HepG2 (cell line): ENCODE measurements around the gene MON1A. TPM values are rescaled to one million over a fixed set of nuclear protein-coding genes. Genes with fewer than 3 reads are reported as not detected.

Experiments used
- ESRRA ChIP-seq: sonication (generic); formaldehyde crosslinking; IDR thresholded peaks from 2 replicates; pipeline ENCODE4 v1.5.1; 2020; ENCODE audit warnings: mild to moderate bottlenecking, low read depth, missing genetic modification reagents
- FOXA1 ChIP-seq, 2 experiments: fragments of 450-650 bp in 1 of 2; sonication (generic) in 1 of 2; formaldehyde crosslinking in 1 of 2; IDR thresholded peaks; 2 replicates each; pipeline versions ENCODE4 v1.4.0 to v1.6.1; 2016 to 2020; ENCODE audit warnings: missing genetic modification reagents in 1 of 2
- GLMP ChIP-seq: sonication (generic); formaldehyde crosslinking; IDR thresholded peaks from 2 replicates; pipeline ENCODE4 v1.9.0; 2021; ENCODE audit warnings: missing genetic modification reagents, mild to moderate bottlenecking, borderline replicate concordance
- ISL2 ChIP-seq: sonication (generic); formaldehyde crosslinking; IDR thresholded peaks from 2 replicates; pipeline ENCODE4 v1.5.0; 2020; ENCODE audit warnings: missing genetic modification reagents
- MXD4 ChIP-seq: IDR thresholded peaks from 2 replicates; pipeline ENCODE4 v1.6.1; 2016; ENCODE audit warnings: mild to moderate bottlenecking, missing biosample characterization, missing genetic modification reagents
- NFE2L1 ChIP-seq: sonication (generic); formaldehyde crosslinking; IDR thresholded peaks from 2 replicates; pipeline ENCODE4 v1.4.0; 2020; ENCODE audit warnings: missing genetic modification reagents, mild to moderate bottlenecking, borderline replicate concordance
- PPARG ChIP-seq: conservative IDR thresholded peaks from 2 replicates; pipeline ENCODE4 v1.6.1; 2016; ENCODE audit warnings: missing biosample characterization, missing genetic modification reagents
- SRY ChIP-seq: sonication (generic); formaldehyde crosslinking; IDR thresholded peaks from 2 replicates; pipeline ENCODE4 v1.8.0; 2022; ENCODE audit warnings: mild to moderate bottlenecking, missing genetic modification reagents
- ZNF296 ChIP-seq: sonication (generic); formaldehyde crosslinking; conservative IDR thresholded peaks from 2 replicates; pipeline ENCODE4 v1.5.0; 2020; ENCODE audit warnings: mild to moderate bottlenecking, missing genetic modification reagents
- ZNF30 ChIP-seq: sonication (generic); formaldehyde crosslinking; IDR thresholded peaks from 2 replicates; pipeline ENCODE4 v1.5.0; 2020; ENCODE audit warnings: mild to moderate bottlenecking, missing genetic modification reagents
- ZNF512 ChIP-seq: sonication (generic); formaldehyde crosslinking; IDR thresholded peaks from 2 replicates; pipeline ENCODE4 v1.4.0; 2020; ENCODE audit warnings: mild to moderate bottlenecking, missing genetic modification reagents
- ZNF558 ChIP-seq: sonication (generic); formaldehyde crosslinking; IDR thresholded peaks from 2 replicates; pipeline ENCODE4 v1.9.0; 2022; ENCODE audit warnings: mild to moderate bottlenecking, missing genetic modification reagents, borderline replicate concordance
- ZNF563 ChIP-seq: sonication (generic); formaldehyde crosslinking; IDR thresholded peaks from 2 replicates; pipeline ENCODE4 v1.8.0; 2022; ENCODE audit warnings: mild to moderate bottlenecking, moderate library complexity, missing genetic modification reagents
- ZNF720 ChIP-seq: sonication (generic); formaldehyde crosslinking; IDR thresholded peaks from 2 replicates; pipeline ENCODE4 v1.4.0; 2020; ENCODE audit warnings: missing genetic modification reagents
- ZNF782 ChIP-seq: sonication (generic); formaldehyde crosslinking; IDR thresholded peaks from 2 replicates; pipeline ENCODE4 v1.4.0; 2020; ENCODE audit warnings: missing genetic modification reagents, mild to moderate bottlenecking, borderline replicate concordance
- ZSCAN29 ChIP-seq: sonication (generic); formaldehyde crosslinking; conservative IDR thresholded peaks from 2 replicates; pipeline ENCODE4 v1.4.0; 2020; ENCODE audit warnings: mild to moderate bottlenecking, missing genetic modification reagents
- polyA plus RNA-seq, 8 experiments: library from polyadenylated mRNA; depleted of rRNA in 3 of 8; stranded (reverse) in 7 of 8; unstranded in 1 of 8; fragments of >200 nt; fragmentation: Illumina TruSeq in 4 of 8; extraction: Trizol in 4 of 8; gene quantifications; 2 replicates each; pipeline versions ENCODE4 v1.2.1 to v1.2.3, GENCODE V29; 2011 to 2016; ENCODE audit warnings: low read depth in 4 of 8, missing spikeins in 1 of 8, mixed read lengths in 1 of 8; ENCODE audit not compliant: insufficient read depth in 1 of 8
- total RNA-seq, 5 experiments: library from RNA; depleted of rRNA; stranded (reverse); fragments of >200 nt; fragmentation: Illumina TruSeq; extraction: Trizol; gene quantifications; 2 replicates each; pipeline ENCODE4 v1.2.3, GENCODE V29; 2016; ENCODE audit warnings: low read depth in 1 of 5
- TF ChIP-seq, protein P1 (sequence below): sonication (generic); formaldehyde crosslinking; IDR thresholded peaks from 2 replicates; pipeline ENCODE4 v1.8.1; 2023; ENCODE audit warnings: mild to moderate bottlenecking, missing genetic modification reagents, borderline replicate concordance
- TF ChIP-seq, protein P2 (sequence below): sonication (generic); formaldehyde crosslinking; IDR thresholded peaks from 2 replicates; pipeline ENCODE4 v1.4.0; 2020; ENCODE audit warnings: mild to moderate bottlenecking, missing genetic modification reagents
- TF ChIP-seq, protein P3 (sequence below): sonication (generic); formaldehyde crosslinking; IDR thresholded peaks from 2 replicates; pipeline ENCODE4 v1.8.1; 2023; ENCODE audit warnings: mild to moderate bottlenecking, moderate library complexity, missing genetic modification reagents
- TF ChIP-seq, protein P4 (sequence below): sonication (generic); formaldehyde crosslinking; IDR thresholded peaks from 2 replicates; pipeline ENCODE4 v1.5.0; 2020; ENCODE audit warnings: mild to moderate bottlenecking, missing genetic modification reagents
- TF ChIP-seq, protein P5 (sequence below): IDR thresholded peaks from 2 replicates; pipeline ENCODE4 v1.6.1; 2016

Gene MON1A
- total and polyA plus RNA-seq, 2 of the 13 experiments (the other 11 are each of a cell fraction or from before 2014, with no cell fraction given), result 4.6 to 9.0 TPM

- TF ChIP-seq, protein P1, sequence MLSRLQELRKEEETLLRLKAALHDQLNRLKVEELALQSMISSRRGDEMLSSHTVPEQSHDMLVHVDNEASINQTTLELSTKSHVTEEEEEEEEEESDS (CRISPR knock-in tag), result 0 out of 2 replicates have a peak, but pooled peaks have one; percentile 69
- TF ChIP-seq ZSCAN29 (CRISPR knock-in tag), result no peak
- peak; percentile 48; the same call in 1 of the 2 replicates for TF ChIP-seq ESRRA (CRISPR knock-in tag)
- no peak for TF ChIP-seq ZNF720 (CRISPR knock-in tag)
- TF ChIP-seq ZNF296 (CRISPR knock-in tag), result peak; percentile 64; the same call in 1 of the 2 replicates
- no peak; the same call in 1 of the 2 replicates for TF ChIP-seq ZNF30 (CRISPR knock-in tag)
- no peak for TF ChIP-seq SRY (CRISPR knock-in tag)
- TF ChIP-seq FOXA1 (IDR thresholded peaks at IDR 0.05), result no peak
- TF ChIP-seq FOXA1 (CRISPR knock-in tag; IDR thresholded peaks at IDR 0.05), result no peak
- no peak for TF ChIP-seq ZNF512 (CRISPR knock-in tag)
- TF ChIP-seq, protein P2, sequence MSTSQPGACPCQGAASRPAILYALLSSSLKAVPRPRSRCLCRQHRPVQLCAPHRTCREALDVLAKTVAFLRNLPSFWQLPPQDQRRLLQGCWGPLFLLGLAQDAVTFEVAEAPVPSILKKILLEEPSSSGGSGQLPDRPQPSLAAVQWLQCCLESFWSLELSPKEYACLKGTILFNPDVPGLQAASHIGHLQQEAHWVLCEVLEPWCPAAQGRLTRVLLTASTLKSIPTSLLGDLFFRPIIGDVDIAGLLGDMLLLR (CRISPR knock-in tag), result peak; percentile 75
- TF ChIP-seq, protein P3, sequence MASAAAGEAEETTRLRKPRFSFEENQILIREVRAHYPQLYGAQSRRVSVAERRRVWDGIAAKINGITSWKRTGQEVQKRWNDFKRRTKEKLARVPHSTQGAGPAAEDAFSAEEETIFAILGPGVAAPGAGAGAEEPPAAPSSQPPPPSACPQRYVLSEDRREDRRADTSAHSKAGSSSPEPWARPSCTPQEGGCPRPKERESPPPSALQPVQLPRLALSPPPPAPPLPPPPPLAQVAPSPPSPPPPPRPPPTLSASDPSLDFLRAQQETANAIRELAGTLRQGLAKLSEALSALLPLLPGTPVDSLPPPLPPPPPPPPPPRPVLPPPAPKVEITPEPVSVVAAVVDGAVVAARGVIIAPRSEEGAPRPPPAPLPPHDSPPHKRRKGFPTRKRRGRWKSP (CRISPR knock-in tag), result peak; percentile 19; the same call in 1 of the 2 replicates
- peak; percentile 78; the same call in 1 of the 2 replicates for TF ChIP-seq ZNF558 (CRISPR knock-in tag)
- no peak for TF ChIP-seq NFE2L1 (CRISPR knock-in tag)
- TF ChIP-seq, protein P4, sequence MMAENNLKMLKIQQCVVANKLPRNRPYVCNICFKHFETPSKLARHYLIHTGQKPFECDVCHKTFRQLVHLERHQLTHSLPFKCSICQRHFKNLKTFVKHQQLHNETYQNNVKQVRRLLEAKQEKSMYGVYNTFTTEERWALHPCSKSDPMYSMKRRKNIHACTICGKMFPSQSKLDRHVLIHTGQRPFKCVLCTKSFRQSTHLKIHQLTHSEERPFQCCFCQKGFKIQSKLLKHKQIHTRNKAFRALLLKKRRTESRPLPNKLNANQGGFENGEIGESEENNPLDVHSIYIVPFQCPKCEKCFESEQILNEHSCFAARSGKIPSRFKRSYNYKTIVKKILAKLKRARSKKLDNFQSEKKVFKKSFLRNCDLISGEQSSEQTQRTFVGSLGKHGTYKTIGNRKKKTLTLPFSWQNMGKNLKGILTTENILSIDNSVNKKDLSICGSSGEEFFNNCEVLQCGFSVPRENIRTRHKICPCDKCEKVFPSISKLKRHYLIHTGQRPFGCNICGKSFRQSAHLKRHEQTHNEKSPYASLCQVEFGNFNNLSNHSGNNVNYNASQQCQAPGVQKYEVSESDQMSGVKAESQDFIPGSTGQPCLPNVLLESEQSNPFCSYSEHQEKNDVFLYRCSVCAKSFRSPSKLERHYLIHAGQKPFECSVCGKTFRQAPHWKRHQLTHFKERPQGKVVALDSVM (CRISPR knock-in tag), result peak; percentile 99
- peak; percentile 75; the same call in 1 of the 2 replicates for TF ChIP-seq ISL2 (CRISPR knock-in tag)
- TF ChIP-seq, protein P5, sequence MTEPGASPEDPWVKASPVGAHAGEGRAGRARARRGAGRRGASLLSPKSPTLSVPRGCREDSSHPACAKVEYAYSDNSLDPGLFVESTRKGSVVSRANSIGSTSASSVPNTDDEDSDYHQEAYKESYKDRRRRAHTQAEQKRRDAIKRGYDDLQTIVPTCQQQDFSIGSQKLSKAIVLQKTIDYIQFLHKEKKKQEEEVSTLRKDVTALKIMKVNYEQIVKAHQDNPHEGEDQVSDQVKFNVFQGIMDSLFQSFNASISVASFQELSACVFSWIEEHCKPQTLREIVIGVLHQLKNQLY (CRISPR knock-in tag), result 0 out of 2 replicates have a peak, but pooled peaks have one; percentile 26
- peak; percentile 92 for TF ChIP-seq MXD4 (CRISPR knock-in tag)
- peak; percentile 85; the same call in 1 of the 2 replicates for TF ChIP-seq ZNF563 (CRISPR knock-in tag)
- TF ChIP-seq ZNF782 (CRISPR knock-in tag), result no peak
- TF ChIP-seq PPARG, result 0 out of 2 replicates have a peak, but pooled peaks have one; percentile 8
- TF ChIP-seq GLMP (CRISPR knock-in tag), result no peak
These were observed 10.5 kb upstream of the MON1A start, which contains the start of gene RBM6 (continued) for GRCh38 chr3:49939858-49940666.
